Measurements from ENCODE around the gene NPAS3. TPM values are rescaled to one million over a fixed set of nuclear protein-coding genes. Genes with fewer than 3 reads are reported as not detected.

Gene NPAS3
- total RNA-seq, 3 donors from 2014 or later: 0.96 to 4.0 (median 2.0) TPM

- no peak for DNase-seq (ENCODE audit: low spot score in 2 of 2)
- Histone ChIP-seq H3K36me3 (no peaks in the 10 kb centered on the region), H3K27me3 (no peaks in the 10 kb centered on the region), H3K4me1 (no peaks in the 10 kb centered on the region), H3K4me3 (no peak overlapping the region), H3K9me3 (no peaks in the 10 kb centered on the region), H3K27ac (no peak overlapping the region)
- intact Hi-C loops (cut with DNase I; ENCODE audit: low total_unique reads): no loop called here
- TF ChIP-seq POLR2AphosphoS5 (IDR thresholded peaks at IDR 0.05): no peak
- TF ChIP-seq POLR2A (IDR thresholded peaks at IDR 0.05): no peak
- no peak for TF ChIP-seq CTCF (IDR thresholded peaks at IDR 0.05)
Observed at GRCh38 chr14:33707716-33708115, 769.0 kb downstream of the NPAS3 start.

- no peak overlapping the region for H3K27ac ChIP-seq
- no peaks in the 10 kb centered on the region for H3K27me3 ChIP-seq
- DNase-seq (ENCODE audit: low spot score in 2 of 2): no peak
- H3K9me3 ChIP-seq: no peaks in the 10 kb centered on the region
- no peaks in the 10 kb centered on the region for H3K4me1 ChIP-seq
- H3K36me3 ChIP-seq: no peaks in the 10 kb centered on the region
- intact Hi-C loops (cut with DNase I; ENCODE audit: low total_unique reads): no loop called here
- TF ChIP-seq POLR2A (IDR thresholded peaks at IDR 0.05) (no peak), POLR2AphosphoS5 (IDR thresholded peaks at IDR 0.05) (no peak), CTCF (IDR thresholded peaks at IDR 0.05) (no peak)
- no peak overlapping the region for H3K4me3 ChIP-seq
Observed at GRCh38 chr14:33709283-33709682, 770.6 kb downstream of the NPAS3 start.

DNA sequence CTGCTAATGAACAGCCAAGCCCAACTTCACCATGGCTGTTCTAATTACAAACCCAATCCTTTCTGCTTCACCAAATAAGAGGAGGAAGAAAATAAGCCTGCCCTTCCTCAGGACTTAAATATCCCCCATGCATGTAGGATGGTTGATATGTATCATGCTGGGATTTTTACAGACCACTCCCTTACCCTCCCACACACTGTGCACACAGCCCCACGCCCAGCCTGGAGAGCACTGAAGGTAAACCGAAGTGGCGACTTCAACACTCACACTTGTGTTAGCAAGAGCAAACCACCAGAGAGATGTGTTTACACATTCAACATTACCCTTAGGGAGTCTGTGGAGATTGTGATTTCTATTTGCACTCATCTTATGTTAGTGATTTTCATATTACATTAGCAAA is 771.0 kb downstream of the NPAS3 start:
- Histone ChIP-seq H3K27me3 (no peaks in the 10 kb centered on the region), H3K4me3 (no peak overlapping the region), H3K4me1 (no peaks in the 10 kb centered on the region), H3K36me3 (no peaks in the 10 kb centered on the region), H3K9me3 (no peaks in the 10 kb centered on the region), H3K27ac (no peak overlapping the region)
- no peak for TF ChIP-seq CTCF (IDR thresholded peaks at IDR 0.05)
- TF ChIP-seq POLR2AphosphoS5 (IDR thresholded peaks at IDR 0.05): no peak
- TF ChIP-seq POLR2A (IDR thresholded peaks at IDR 0.05): no peak
- intact Hi-C loops (cut with DNase I; ENCODE audit: low total_unique reads): no loop called here
- no peak for DNase-seq (ENCODE audit: low spot score in 2 of 2)

GRCh38 chr14:33710273-33710672 is 771.6 kb downstream of the NPAS3 start:
- DNase-seq (ENCODE audit: low spot score in 2 of 2): no peak
- Histone ChIP-seq H3K9me3 (no peaks in the 10 kb centered on the region), H3K27me3 (no peaks in the 10 kb centered on the region), H3K4me3 (no peak overlapping the region), H3K36me3 (no peaks in the 10 kb centered on the region), H3K4me1 (no peaks in the 10 kb centered on the region), H3K27ac (no peak overlapping the region)
- intact Hi-C loops (cut with DNase I; ENCODE audit: low total_unique reads): no loop called here
- TF ChIP-seq POLR2A (IDR thresholded peaks at IDR 0.05) (no peak), POLR2AphosphoS5 (IDR thresholded peaks at IDR 0.05) (no peak), CTCF (IDR thresholded peaks at IDR 0.05) (no peak)

- no peaks in the 10 kb centered on the region for H3K9me3 ChIP-seq
- intact Hi-C loops (cut with DNase I; ENCODE audit: low total_unique reads): no loop called here
- H3K27ac ChIP-seq: no peak overlapping the region
- no peak overlapping the region for H3K4me3 ChIP-seq
- DNase-seq (ENCODE audit: low spot score in 2 of 2): no peak
- no peaks in the 10 kb centered on the region for H3K36me3 ChIP-seq
- TF ChIP-seq CTCF (IDR thresholded peaks at IDR 0.05): no peak
- no peak for TF ChIP-seq POLR2A (IDR thresholded peaks at IDR 0.05)
- no peaks in the 10 kb centered on the region for H3K27me3 ChIP-seq
- no peaks in the 10 kb centered on the region for H3K4me1 ChIP-seq
Observed at GRCh38 chr14:33711194-33711593, 772.5 kb downstream of the NPAS3 start.

All from breast epithelium (tissue), 4 donors.